Measurements from ENCODE around the gene EIF2S1.

EIF2S1 gene

DNA sequence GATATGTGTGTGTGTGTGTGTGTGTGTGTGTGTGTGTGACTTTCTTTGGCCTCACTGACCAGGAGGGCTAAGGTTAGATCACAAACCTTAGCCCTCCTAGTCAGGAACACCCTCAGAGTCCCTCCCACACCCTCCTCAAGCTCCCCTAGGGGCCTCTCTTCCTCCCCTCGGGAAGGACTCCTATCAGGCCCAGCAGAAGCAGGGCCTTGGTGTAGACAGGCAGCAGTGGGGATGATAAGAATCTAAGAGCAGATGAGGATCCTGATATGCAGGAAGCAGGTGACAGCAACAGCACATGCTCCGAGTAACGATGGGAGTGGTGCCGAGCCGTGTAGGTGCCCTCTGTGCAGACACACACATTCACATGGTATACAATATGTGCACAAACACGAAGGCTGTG lies 31.1 kb downstream of the EIF2S1 start:
- TF ChIP-seq, protein P1, sequence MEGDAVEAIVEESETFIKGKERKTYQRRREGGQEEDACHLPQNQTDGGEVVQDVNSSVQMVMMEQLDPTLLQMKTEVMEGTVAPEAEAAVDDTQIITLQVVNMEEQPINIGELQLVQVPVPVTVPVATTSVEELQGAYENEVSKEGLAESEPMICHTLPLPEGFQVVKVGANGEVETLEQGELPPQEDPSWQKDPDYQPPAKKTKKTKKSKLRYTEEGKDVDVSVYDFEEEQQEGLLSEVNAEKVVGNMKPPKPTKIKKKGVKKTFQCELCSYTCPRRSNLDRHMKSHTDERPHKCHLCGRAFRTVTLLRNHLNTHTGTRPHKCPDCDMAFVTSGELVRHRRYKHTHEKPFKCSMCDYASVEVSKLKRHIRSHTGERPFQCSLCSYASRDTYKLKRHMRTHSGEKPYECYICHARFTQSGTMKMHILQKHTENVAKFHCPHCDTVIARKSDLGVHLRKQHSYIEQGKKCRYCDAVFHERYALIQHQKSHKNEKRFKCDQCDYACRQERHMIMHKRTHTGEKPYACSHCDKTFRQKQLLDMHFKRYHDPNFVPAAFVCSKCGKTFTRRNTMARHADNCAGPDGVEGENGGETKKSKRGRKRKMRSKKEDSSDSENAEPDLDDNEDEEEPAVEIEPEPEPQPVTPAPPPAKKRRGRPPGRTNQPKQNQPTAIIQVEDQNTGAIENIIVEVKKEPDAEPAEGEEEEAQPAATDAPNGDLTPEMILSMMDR (conservative IDR thresholded peaks at IDR 0.05), result no peak
- H3K27ac ChIP-seq, result peak overlapping the region; percentile 75

DNA sequence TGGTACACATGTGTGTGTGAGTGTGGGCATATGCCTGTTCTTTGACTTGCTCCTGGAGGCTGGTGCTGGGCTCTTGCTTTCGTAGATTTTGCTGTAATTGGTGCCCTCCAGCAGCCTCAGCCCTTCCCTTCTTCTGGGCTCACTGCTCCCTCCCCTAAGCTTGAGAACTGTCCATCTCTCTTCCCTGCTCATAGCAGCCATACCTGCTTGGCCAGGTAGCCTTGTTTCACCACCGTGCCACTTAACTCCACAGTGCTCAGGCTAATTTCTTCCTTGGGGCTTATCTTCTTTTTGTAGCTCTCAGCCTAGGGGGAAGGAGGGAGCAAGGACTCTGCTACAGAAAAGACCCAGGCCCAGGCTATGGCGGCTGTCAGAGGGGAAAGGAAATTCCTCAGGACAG lies 32.0 kb downstream of the EIF2S1 start:
- TF ChIP-seq, protein P1 (conservative IDR thresholded peaks at IDR 0.05), result no peak
- H3K27ac ChIP-seq, result peak overlapping the region; percentile 75

DNA sequence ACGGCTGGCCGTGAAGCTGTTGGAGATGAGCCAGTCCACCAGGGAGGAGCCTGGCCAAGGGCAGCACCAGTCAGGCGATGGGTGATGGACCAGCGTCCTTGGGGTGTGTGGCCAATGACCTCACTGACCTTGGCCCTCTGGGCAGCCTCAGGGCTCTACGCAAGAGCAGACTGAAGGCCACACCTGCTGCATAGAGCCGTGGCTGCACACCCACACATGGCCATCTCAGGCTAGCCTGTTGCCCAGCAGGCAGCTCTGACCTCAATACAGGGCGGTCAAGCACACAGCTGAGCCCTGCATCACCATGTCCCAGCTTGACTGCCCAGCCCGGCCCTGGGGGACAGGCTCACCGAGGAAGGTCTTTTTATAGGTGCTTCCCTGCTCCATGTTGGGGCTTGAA lies 32.7 kb downstream of the EIF2S1 start:
- TF ChIP-seq, protein P1 (conservative IDR thresholded peaks at IDR 0.05), result no peak
- H3K27ac ChIP-seq, result peak overlapping the region; percentile 75

DNA sequence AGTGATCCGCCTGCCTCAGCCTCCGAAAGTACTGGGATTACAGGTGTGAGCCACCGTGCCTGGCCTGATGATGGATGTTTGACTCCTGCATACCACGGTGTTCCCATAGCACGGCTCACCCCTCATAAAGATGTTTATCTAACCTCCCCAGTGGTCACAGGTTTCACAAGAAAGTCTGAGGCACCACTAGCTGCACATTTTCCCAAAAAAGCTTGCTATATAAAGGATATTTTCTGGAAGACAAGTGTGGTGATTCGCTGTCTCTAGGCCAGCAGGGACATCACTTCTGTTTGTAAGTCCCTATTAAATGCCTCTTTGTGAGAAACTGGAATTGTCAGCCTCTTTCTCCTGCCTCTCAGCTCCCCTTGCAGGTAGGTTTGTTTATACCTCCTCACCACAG lies 33.6 kb downstream of the EIF2S1 start:
- H3K27ac ChIP-seq, result peak overlapping the region; percentile 75
- TF ChIP-seq, protein P1 (conservative IDR thresholded peaks at IDR 0.05), result no peak; the same call in 1 of the 2 replicates

DNA sequence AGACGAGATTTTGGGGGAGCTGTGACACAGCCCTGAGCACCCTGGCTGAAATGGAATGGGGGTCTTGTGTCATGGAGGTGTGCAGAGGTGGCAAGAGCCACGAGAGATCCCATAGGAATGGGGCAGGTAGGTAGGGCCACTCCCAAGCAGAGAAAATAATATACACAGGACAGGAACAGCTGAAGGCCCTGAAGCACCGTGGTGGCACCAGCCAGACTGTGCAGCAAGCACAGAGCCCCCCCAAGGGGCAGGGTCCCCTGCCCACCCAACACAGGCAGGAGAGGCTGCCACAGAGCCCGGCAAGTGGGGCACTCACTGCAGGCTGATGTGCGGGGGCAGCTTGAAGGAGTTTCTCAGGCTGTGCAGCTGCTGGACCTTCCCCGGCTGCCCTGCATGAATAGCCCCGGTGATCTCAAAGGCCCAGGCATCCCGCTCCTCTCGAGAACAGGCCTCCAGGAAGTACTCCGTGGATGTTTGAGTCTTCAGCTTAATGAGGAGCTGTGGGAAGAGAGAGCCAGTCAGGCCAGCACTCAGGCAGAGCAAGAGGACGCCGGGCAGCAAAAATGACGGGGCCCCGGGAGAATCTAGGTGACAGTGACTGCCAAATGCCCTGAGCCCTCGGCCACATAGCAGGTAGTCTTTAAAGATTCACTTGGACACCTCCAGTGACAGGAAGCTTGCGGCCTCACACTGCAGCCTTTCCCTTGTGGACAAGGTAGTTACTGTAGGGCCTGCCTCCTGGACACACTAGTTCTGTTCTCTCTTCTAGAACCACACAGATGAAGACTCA lies 35.2 kb downstream of the EIF2S1 start:
- TF ChIP-seq, protein P1 (conservative IDR thresholded peaks at IDR 0.05), result no peak
- H3K27ac ChIP-seq, result peak overlapping the region; percentile 75

DNA sequence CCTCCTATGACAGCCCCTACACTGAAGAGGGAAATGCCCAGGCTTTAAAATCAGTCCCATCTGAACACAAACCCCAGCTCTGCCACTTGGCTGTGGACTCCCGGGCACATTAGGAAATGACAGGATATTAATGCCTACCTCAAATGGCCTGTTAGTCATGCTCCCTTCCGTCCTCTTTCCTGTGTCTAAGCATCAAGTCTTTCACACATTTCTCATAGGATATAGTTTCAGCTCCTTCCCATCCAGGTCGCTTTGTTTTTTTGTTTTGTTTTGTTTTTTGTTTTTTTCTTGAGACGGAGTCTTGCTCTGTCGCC lies 35.7 kb downstream of the EIF2S1 start:
- TF ChIP-seq, protein P1 (conservative IDR thresholded peaks at IDR 0.05), result no peak
- H3K27ac ChIP-seq, result no peak overlapping the region

DNA sequence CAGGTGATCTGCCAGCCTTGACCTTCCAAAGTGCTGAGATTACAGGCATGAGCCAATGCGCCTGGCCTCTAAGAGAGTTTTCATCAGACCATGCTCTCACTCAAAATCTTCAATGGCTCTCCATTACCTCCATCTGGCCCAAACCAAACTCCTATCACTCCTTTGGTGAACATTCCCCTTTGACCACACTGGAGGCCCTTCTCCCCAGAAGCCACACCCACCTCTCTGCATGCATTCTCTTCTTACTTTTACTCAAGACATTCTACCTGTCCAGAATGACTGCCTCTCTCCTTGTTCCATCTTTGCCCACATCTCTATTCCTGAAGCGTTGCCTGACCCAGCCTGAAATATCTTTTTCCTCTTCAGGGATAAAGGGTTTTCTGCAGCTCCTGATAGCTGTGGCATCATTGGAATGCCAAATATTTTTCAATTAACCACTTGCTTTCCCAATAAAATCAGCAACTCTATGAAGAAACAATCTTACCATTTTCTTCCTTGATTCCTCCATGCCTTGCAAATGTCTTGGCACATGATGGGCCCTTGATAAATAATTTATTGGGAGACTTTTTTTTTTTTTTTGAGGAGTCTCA lies 36.3 kb downstream of the EIF2S1 start:
- H3K27ac ChIP-seq, result no peak overlapping the region
- TF ChIP-seq, protein P1 (conservative IDR thresholded peaks at IDR 0.05), result no peak
